HG03175 (cell line): ENCODE measurements around the gene SLC25A29.
"Not testable (repeated sequence)": the region's sequence is repeated elsewhere in the genome, so short reads cannot be mapped to it uniquely, and the experiment has no call there.

Source experiments
- ATAC-seq: cut with Tn5 transposase; IDR thresholded peaks from one replicate; pipeline ENCODE4 v1.9.1; 2021; ENCODE audit warnings: mild to moderate bottlenecking, moderate library complexity; ENCODE audit not compliant: unreplicated experiment

SLC25A29 gene

DNA sequence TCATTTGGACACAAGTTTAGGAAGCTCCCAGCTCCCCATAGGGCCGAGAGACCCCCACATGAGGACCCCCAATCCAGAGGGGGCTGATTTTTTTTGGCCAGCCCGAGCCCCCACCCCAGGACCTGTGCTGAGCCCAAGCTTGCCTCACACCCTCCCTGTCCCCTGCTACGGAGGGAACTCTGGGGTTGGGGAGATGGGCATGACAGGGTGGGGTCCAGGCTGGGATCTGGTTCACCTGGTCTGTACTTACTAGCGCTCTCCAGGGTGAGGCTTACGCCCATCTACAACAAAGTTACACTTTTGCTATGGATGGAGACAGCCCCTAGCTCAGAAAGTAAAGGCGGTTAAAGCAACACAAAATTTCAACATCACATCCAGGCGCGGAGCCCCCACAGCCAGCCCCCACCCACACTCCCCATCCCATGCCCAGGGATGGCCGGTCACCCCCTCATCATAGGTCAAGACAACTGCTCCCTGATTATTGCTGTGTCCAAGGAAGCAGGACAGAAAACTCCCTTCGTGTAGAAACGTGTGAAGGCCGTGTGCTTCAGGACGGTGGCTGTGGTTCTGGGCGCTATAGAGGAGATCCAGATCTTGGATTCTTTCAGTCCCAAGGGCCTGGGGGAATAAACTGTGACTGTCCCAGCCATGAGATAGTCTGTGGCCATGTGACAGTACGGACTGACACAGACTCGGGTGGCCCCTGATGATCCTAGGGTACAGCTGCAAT lies 10.7 kb downstream of the SLC25A29 start:
- ATAC-seq: no peak

DNA sequence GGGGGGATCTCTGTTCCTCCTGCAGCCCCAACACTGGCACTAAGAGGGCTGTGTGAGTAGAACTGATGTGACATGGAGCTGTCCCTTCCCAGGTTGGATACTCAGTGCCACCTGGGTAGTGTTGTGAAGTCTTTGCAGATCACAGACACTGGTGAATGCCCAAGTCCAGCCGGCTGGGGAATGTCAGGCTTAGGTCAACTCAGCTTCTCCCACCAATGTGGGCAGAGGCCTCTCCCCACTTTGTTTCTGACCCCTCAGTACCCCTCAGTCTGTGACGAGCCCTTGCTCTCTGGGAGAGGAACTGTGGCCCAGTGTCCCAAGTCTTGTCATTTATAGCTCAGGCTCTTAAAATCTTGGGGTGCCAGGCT lies 11.3 kb downstream of the SLC25A29 start:
- ATAC-seq: no peak

DNA sequence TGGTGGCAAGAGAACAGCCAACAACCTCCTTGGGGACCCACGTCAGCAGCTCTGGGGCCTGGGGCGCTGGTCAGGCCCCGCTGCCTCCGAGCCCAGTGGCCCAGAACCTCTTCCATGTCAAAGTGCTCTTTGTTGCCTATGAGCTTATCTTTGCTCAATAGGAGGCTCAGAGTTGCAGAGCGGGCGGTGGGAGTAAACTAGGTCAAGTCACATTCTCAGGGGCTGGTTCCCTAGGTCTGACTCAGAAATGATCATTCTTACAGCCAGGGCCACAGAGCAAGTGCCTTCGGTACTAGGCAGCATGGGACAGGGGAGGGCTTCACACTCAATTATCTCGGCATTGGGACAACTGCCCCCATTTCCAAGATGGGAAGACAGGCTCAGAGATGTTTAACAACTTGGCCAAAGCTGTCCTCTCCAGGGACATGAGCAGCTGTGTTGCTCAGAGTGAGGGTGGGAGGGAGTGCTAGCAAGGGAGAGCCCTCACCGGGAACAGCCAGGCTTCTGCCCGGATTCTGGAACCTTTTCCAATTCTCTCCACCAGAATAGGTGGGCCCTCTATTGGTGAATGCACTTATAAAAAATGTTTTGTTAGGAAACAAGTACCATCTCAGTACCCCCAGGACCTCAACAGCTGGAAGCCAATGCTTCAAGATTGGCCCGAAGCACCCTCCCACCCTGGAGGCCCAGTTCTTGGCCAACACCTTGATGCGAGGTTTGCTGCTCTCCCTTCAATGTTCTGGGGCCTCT lies 11.9 kb downstream of the SLC25A29 start:
- peak; percentile 39 for ATAC-seq

DNA sequence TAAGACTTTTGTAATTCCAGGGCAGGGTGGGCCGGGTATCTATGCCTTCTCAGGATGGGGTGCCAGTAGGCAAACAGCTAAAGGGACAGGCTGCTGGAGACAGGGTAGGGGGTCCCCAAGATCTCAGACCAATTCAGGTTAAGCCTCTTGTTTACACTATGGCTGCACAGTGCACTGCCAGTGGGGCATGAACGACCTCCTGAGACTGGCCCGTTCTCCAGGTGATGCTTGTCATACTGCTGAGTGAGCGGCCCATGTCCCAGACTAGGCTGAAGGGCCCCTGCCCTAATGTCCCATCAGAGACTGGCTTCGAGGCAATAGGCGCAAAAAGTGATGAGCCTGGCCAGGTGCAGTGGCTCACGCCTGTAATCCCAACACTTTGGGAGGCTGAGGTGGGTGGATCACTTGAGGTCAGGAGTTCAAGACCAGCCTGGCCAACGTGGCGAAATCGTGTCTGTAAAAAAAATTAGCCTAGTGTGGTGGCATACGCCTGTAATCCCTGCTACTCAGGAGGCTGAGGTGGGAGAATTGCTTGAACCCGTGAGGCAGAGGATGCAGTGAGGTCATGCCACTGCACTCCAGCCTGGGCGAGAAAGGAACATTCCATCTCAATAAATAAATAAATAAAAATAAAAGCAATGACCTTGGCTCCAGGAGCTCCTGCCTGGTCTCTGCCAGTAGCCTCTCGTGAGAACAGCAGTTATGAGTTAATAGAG lies 12.6 kb downstream of the SLC25A29 start:
- no peak for ATAC-seq

DNA sequence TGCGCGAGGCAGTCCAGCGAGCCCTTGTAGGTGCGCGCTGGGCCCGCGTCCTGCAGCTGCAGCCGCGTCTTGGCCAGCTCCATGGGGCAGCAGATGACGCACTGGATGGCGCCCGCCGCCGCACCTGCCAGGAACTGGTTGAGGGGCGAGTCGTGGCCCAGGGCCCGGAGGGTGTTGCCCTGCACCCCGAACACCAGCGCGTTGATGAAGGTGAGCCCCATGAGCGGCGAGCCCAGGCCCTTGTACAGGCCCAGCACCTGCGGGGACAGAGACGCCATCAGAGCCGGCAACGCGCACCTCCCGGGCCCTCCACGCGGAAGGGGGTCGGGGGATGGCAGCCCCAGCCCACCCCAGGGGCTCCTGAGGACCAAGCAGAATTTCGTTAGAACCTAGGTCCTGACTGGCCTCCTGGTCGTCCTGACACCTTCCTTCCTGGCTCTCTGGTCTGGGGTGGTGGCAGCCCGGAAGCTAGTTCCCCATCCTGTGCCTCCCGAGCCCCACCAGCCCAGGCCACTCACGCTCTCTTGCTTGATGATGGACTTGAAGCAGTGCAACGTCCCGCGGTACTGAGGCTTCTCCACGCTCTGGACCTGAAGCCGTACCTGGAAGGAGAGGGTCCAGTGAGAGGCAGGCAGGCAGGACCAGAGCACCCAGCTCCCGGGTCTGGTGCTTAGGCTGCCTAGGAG lies 13.3 kb downstream of the SLC25A29 start:
- ATAC-seq: no peak

DNA sequence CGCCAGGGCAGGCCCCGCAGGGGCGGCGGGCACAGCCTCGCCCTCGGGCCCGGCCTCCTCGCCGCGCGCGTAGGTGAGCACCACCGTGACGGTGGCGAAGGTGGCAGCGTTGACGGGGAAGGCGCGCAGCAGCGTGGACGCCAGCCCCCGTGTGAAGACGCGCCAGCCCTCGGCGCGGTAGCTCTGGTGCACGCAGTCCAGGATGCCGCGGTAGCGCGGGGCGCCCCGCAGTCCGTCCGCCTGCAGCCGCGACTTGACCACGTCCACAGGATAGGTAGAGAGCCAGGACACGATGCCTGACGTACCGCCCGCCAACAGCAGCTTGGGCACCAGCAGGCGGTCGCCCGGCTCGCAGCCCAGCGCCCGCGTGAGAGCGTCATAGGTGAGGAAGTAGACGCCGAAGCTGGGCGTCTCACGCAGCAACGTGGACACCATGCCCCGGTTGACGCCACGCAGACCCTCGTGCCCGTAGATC lies 13.9 kb downstream of the SLC25A29 start:
- ATAC-seq: no peak

DNA sequence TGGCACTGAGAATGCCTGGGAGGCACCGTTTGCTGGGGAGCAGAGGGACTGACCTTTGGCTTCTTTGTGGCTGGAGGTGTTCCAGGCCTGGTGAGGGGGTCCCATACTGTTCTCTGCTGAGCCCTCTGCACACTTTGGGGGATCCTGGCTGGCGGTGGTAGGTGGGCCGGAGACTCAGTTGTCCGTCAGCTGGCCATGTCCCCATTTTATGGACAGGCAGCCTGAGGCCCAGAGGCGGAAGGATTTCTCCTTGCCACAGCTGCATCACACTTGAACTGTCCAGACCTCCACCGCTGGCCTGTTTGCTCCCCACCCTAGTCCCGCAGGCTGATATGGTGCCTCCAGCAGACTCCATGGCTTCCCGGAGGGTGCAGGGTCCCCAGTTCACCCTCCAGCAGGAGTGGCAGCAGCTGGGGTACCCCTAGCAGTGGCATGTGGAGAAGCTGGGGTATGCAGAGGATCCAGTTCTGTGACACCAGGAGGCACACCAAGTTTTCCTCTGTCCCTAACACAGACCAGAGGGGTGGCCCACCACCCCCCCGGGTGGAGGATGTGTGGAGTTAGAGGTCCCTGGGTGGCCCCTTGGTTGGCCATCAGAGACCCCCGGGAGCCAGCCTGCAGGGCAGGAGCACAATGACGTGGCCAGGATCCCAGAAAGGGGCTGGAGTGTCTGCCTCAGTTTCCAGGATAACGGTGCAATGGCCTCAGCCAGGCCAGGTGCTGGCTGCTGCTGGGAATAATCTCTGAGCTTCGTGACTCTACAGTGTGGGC lies 14.8 kb downstream of the SLC25A29 start:
- ATAC-seq: no peak

DNA sequence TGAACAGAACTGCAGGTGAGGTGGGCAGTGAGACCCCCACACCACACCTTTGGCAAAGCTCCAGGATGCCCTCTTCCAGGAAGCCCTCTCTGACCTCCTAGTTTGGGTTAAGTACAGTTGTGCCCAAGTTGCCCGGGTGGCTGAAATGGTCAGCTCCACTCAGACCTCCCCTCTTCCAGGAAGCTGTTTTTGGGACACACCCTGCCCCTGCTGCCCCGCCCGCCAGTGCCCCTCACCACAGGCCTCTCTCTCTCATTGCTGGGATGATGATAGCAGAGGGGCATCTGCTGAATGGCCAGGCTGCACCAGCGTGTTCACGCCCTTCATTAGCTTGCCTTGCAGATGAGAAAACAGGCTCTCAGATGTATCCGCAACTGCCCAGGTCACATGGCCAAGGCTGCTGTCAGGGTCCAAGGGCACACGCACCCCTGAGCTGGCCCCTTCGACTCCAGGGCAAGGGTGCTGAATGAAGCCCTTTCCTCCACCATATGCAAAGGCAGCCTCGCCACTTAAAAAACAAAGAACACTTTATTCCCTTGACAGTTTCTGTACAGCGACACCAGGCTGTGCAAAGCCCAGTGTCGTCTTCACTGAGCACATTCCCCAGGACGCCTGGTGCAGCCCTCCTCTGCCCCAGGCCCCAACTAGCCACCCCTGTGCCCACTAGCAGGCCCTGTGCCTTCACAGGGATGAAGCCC lies 15.5 kb downstream of the SLC25A29 start:
- ATAC-seq: no peak

DNA sequence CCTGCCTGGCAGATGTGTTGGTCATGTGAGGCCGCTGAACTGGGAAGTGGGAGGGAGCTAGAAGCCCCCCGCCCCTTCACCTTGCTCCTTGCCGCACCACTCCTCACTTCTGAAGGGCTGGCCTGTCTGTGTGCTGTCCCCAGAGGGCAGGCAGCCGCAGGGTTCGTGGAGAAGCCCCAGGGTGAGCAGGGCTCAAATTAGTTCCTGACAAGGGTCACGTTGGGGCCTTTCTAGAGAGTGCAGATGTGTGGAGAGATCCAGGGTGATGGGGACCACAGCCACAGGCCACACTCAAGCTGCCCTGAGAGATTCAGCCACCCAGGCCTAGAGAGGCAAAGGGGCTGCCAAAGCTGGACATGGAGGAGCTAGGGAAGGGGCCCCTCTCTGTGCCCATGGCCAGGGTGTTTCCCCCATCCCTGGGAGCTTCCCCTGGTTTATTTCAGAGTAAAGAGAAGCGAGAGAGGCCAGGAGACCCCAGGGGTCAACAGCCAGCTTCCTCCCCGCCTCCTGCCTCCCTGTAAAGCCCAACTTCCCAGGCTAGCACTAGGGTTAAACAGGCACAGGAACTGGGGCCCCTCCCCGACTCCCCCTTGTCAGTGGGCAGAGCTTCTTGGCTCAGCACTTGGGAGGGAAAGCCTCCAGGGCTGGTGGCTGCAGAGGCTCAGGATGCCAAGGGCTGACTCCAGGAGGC lies 16.2 kb downstream of the SLC25A29 start:
- no peak for ATAC-seq

DNA sequence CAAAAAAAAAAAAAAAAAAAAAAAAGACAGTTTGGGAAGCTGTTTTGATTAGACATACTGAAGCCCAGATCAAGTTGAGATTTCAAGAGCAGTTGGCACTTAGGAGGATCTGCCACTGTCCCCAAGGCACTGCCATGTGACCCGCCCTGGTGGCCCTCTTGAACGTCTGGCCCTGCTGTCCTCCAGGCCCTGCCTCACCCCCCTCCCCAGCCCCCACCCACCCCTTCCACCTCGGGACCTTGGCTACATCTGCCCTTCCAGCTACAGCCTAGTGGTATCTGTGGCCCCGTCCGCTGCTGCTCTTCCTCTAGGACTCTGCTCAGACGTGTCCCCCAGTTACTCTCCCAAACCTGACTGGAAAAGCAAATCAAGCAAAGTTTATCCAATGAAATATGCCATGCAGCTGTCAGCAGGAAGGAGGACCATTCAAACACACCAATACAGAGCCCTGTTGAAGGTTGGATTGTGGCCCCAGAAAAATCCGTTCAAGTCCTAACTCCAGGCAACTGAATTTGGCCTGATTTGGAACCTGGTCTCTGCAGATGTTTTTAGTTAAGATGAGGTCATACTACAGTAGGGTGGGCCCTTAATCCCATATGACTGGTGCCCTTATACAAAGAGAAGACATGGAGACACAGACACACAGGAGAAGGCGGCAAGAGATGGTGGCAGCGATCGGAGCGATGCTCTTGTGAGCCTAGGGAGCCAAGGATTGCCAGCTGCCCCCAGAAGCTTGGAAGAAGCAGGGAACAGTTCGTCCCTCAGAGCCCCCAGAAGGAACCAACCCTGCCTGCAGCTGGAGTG lies 17.7 kb downstream of the SLC25A29 start:
- ATAC-seq: no peak

DNA sequence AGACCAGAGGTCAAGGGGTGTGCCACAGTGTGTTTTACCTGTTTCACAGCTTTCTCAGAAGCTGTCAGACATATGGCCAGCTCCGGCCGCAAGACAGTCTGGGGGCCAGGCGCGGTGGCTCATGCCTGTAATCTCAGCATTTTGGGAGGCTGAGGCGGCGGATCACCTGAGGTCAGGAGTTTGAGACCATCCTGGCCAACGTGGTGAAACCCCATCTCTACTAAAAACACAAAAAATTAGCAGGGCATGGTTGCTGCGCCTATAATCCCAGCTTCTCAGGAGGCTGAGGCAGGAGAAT lies 18.3 kb downstream of the SLC25A29 start:
- not testable (repeated sequence) for ATAC-seq

DNA sequence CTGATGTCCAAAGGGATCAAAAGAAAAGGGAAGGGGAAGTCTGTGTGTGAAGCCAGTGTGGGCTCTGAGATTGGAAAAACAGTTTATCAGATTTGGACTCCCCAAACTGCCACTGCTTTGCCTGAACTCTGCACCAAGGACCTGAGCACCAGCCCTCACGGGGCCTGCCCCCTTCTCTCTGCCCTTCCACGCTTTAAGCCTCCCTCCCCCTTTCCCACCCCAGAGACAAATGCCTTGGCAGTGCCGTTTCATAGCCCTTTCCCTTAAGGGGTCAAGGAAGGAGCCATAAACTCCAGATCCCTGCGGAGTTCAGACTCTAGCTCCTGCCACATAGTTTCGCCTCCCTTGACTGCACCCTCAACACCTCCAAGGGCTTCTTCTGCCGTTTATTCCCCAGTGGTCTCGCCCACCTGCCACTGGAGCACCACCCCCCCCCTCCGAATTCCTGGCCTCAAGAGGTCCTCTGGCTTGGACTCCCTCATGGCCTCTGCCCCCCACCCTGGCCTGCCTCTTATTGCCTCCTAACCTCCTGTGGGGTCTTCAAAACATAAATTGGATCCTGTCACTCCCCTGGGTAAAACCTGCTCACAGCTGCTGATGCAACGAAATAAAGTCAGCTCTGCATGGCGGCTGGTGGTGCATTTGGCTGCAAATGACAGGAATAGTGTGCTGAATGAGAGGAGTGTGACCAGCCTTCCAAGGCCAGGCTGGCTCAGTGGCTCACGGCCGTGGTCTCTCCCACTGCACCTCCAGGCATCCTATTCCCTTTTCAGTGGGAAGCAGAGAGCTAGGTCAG lies 18.8 kb downstream of the SLC25A29 start:
- no peak for ATAC-seq

DNA sequence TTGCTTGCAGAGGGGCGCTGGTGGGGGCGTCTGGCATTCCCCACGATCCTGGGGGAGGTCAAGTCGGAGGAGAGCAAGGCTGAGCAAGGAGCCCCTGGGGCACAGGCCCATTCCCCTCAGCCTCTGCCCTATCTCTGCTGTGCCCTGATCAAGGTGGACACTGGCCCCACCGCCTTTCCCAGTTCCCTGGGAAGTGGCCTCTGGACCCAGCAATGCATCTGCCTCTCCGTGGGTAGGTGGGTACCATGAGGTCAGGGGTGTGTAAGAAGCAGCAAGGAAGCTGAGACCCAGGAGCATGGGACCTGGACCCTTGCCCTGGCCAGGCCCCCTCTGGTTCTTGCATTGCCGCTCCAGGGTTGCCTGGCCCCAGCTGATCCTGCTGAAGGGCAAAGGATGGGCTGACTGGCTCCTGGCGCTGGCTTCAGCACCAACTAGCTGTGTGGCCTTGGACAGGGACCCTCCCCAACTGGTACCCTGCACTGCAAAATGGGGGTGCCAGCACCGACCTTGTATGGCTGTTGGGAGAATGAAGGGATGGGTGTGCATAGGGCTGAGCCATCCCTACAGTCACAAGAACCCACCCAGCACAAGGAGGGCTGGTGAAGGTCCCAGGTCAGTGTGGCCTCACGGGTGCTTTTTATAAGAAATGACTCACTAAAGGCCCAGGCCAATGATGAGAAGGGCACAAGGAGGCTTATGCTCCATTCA lies 19.6 kb downstream of the SLC25A29 start:
- no peak for ATAC-seq

DNA sequence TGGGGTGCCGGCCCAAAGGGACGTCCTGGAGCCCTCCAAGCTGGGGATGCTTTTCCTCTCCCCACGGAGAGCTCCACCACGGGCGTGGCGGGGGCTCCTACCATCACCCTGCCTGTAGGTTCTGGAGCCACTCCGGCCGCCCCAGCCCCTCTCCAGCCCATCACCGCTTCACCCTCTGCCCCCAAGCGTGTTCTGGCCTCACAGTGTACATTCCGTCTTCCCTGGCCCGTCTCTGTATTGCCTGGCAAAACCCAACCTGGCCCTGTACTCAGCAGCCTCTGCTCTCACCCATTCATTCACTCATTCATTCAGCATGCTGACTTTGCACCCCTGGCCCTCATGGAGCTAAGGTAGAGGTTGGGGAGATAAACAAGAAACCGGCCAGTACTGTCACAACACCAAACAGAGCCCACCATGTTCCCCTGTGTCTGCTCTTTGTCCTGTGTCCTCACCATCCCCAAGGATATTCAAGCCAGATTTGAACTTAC lies 20.3 kb downstream of the SLC25A29 start:
- ATAC-seq: no peak

DNA sequence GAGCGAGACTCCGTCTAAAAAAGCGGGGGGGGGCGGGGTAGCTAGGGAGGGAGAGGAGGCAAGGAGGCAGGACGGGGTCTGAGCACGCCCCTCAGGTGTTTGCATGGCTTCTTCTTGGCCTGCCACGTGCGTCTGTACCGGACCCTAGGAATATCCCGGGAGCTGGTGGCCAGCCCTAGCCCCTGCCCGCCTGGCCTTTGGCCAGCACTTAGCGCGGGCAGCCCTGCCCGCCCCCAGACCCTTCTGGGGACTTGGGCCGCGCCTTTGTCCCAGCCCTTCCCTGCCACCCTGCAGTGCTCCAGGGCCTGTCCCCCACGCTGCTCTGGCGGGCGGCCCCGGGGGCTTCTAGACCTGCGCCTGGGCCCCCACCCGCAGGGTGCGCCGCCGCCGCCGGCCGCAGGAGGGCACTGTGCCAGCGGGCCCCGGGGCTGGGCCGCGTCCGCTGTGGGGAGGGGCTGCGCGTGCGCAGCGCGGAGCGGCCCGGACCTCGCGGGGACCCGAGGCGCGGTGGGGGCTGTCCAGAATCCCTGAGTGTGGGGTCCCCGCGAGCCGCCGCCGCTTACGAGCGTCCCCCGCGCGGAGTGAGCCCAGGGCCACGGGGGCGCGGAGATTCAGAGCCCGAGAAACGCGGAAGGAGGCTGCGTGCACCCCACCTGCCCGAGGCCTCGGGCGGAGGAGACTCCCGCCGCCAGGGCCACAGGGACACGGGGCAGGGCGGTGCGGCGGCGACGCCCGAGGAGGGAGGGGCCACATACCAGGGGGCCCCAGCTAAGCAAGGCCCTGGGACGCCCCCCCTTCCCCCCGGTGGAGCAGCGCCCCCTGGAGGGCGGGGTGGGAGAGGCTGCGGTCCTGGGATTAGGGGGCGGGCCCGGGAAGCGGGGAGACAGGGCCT lies 21.0 kb downstream of the SLC25A29 start:
- peak; percentile 88 for ATAC-seq
